Gastroesophageal sphincter (tissue), 3 donors: ENCODE data around the gene BSPH1.
"Not testable (repeated sequence)": the region's sequence is repeated elsewhere in the genome, so short reads cannot be mapped to it uniquely, and the experiment has no call there.

Source experiments
- CTCF ChIP-seq, 4 experiments: fragments of 200-600 bp in 2 of 4; fragments of 450-650 bp in 2 of 4; sonication (generic) in 1 of 4; IDR thresholded peaks; one replicate each; pipeline ENCODE4 v1.5.1; 2017 to 2019; ENCODE audit warnings: antibody characterized with exemption in 4 of 4, mild to moderate bottlenecking in 2 of 4, moderate library complexity in 2 of 4
- POLR2A ChIP-seq, 2 donors: fragments of 450-650 bp; IDR thresholded peaks; one replicate each; pipeline ENCODE4 v1.6.1; 2017; ENCODE audit warnings: antibody characterized with exemption in 2 of 2, mild to moderate bottlenecking in 2 of 2, moderate library complexity in 1 of 2

DNA sequence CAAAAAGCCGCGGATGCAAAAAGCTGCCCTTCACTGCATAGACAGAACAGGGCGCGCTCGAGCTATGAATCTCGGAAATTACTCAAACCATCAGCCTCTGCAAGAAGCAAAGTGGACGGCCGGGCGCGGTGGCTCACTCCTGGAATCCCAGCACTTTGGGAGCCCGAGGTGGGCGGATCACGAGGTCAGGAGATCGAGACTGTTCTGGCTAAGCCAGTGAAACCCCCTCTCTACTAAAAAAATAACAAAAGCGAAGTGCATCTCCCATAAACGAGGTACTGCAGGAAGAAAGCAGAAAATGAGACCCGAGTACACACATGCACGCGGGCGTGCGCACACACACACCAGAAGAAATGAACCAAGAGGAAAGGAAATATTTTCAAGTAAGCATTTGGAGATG lies 39.8 kb downstream of the BSPH1 start:
- not testable (repeated sequence) for TF ChIP-seq POLR2A, CTCF (IDR thresholded peaks at IDR 0.05)
